Measurements from ENCODE around the gene MTMR12.
A peak's percentile ranks its signal among the peaks of the same experiment; 100 is the strongest.

The MTMR12 gene

GRCh38 chr5:32206509-32207354, 106.0 kb downstream of the MTMR12 start:
- DNase-seq (ENCODE audit: low read depth): no peak
- TF ChIP-seq, protein P1, sequence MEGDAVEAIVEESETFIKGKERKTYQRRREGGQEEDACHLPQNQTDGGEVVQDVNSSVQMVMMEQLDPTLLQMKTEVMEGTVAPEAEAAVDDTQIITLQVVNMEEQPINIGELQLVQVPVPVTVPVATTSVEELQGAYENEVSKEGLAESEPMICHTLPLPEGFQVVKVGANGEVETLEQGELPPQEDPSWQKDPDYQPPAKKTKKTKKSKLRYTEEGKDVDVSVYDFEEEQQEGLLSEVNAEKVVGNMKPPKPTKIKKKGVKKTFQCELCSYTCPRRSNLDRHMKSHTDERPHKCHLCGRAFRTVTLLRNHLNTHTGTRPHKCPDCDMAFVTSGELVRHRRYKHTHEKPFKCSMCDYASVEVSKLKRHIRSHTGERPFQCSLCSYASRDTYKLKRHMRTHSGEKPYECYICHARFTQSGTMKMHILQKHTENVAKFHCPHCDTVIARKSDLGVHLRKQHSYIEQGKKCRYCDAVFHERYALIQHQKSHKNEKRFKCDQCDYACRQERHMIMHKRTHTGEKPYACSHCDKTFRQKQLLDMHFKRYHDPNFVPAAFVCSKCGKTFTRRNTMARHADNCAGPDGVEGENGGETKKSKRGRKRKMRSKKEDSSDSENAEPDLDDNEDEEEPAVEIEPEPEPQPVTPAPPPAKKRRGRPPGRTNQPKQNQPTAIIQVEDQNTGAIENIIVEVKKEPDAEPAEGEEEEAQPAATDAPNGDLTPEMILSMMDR (IDR thresholded peaks at IDR 0.05; ENCODE audit: low read length, missing control alignments): no peak
- no peak overlapping the region for H3K4me3 ChIP-seq (replicated peaks; ENCODE audit: low read depth, low read length)

DNA sequence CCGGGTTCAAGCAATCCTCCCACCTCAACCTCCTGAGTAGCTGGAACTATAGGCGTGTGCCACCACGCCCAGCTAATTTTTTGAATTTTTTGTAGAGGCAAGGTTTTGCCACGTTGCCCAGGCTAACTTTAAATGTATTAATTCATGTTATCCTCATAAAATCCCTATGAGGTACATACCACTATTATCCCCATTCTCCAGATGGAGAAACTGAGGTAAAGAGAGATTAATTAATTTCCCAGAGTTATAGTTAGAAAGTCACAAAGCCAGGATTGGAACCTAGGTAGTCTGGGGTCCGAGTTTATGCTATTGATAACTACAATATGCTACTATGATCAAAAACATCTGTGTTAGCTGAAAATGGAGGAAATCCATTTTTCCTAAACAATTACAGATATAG, 106.7 kb downstream of the MTMR12 start:
- H3K4me3 ChIP-seq (replicated peaks; ENCODE audit: low read depth, low read length): no peak overlapping the region
- TF ChIP-seq, protein P1 (IDR thresholded peaks at IDR 0.05; ENCODE audit: low read length, missing control alignments): no peak
- DNase-seq (ENCODE audit: low read depth): no peak

GRCh38 chr5:32202394-32202793, 110.3 kb downstream of the MTMR12 start:
- peak; percentile 19 for DNase-seq (ENCODE audit: low read depth)
- TF ChIP-seq, protein P1 (IDR thresholded peaks at IDR 0.05; ENCODE audit: low read length, missing control alignments): no peak
- H3K4me3 ChIP-seq (replicated peaks; ENCODE audit: low read depth, low read length): no peak overlapping the region

DNA sequence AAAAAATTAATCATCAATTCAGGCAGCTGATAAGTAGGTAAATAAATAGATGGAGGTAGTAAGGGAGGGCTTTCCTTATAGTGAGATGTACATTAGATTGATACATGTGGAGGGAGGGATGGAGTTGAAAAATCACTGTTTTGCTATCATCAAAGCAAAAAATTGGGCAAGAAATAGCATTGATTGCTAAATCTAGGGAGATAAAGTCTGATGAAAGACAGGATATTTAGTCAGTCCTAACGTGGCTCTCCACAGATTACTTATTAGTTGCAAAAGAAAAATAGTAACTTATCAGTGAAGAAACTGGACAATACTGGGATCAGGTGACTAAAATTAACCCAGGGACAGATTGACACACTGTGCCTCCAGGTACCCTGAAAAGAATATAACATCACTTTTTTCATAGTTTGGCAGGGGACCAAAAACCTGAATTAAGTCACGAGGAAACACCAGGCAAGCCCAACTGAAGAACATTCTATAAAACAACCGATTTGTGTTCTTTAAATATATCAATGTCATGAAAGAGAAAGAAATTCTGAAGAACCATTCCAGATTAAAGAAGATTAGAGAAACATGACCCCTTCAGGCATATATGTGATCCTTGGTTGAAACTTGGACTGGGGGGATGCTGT, 111.5 kb downstream of the MTMR12 start:
- no peak overlapping the region for H3K4me3 ChIP-seq (replicated peaks; ENCODE audit: low read depth, low read length)
- peak; percentile 69 for DNase-seq (ENCODE audit: low read depth)
- TF ChIP-seq, protein P1 (IDR thresholded peaks at IDR 0.05; ENCODE audit: low read length, missing control alignments): no peak

GRCh38 chr5:32197032-32197431, 115.7 kb downstream of the MTMR12 start:
- H3K4me3 ChIP-seq (replicated peaks; ENCODE audit: low read depth, low read length): no peak overlapping the region
- TF ChIP-seq, protein P1 (IDR thresholded peaks at IDR 0.05; ENCODE audit: low read length, missing control alignments): no peak
- DNase-seq (ENCODE audit: low read depth): no peak

GRCh38 chr5:32195265-32195664, 117.5 kb downstream of the MTMR12 start:
- TF ChIP-seq, protein P1 (IDR thresholded peaks at IDR 0.05; ENCODE audit: low read length, missing control alignments): no peak
- no peak overlapping the region for H3K4me3 ChIP-seq (replicated peaks; ENCODE audit: low read depth, low read length)
- DNase-seq (ENCODE audit: low read depth): no peak

Data from fibroblast of pulmonary artery (primary cell).